Adrenal gland (tissue), 12 donors: ENCODE data around the gene KCND1. TPM values are rescaled to one million over a fixed set of nuclear protein-coding genes. Genes with fewer than 3 reads are reported as not detected.
A peak's percentile ranks its signal among the peaks of the same experiment; 100 is the strongest.

Experiments used
- DNase-seq, 7 donors: peaks; one replicate each; pipeline ENCODE4 v3.0.0-alpha.2; 2019 to 2020
- H3K27ac ChIP-seq, 5 donors: fragments of 200-600 bp; sonication (generic) in 4 of 5; 1 replicate in 3 of 5; 2 replicates in 2 of 5; pipeline versions ENCODE4 v1.5.1 to v1.8.0; 2016 to 2020; ENCODE audit warnings: mild to moderate bottlenecking in 1 of 5
- H3K27me3 ChIP-seq: fragments of 200-600 bp; 2 replicates; pipeline ENCODE4 v1.8.0; 2021
- H3K36me3 ChIP-seq, 2 donors: fragments of 200-600 bp; replicated peaks in 1 of 2; 1 replicate in 1 of 2; 2 replicates in 1 of 2; pipeline versions ENCODE4 v1.5.1 to v1.8.0; 2018 to 2022
- H3K4me1 ChIP-seq, 2 donors: fragments of 200-600 bp; replicated peaks in 1 of 2; 1 replicate in 1 of 2; 2 replicates in 1 of 2; pipeline versions ENCODE4 v1.5.1 to v1.8.0; 2018 to 2021
- H3K4me3 ChIP-seq, 4 donors: fragments of 200-600 bp; sonication (generic) in 3 of 4; one replicate each; pipeline ENCODE4 v1.5.1; 2016 to 2018
- H3K9me3 ChIP-seq, 3 donors: fragments of 200-600 bp; sonication (generic) in 1 of 3; replicated peaks in 1 of 3; 1 replicate in 2 of 3; 2 replicates in 1 of 3; pipeline versions ENCODE4 v1.5.1 to v1.8.0; 2016 to 2021
- POLR2A ChIP-seq, 2 donors: fragments of 450-650 bp; IDR thresholded peaks; one replicate each; pipeline ENCODE4 v1.6.1; 2017; ENCODE audit warnings: antibody characterized with exemption in 2 of 2, mild to moderate bottlenecking in 2 of 2, moderate library complexity in 1 of 2
- WGBS, 4 donors: extraction: QIAGEN DNeasy Blood & Tissue Kit in 2 of 4; methylation state at CpG; one replicate each; pipeline versions ENCODE4 v1.1.5 to v1.1.7; 2013 to 2017; 5-methylcytosine and 5-hydroxymethylcytosine counted together
- intact Hi-C, 2 donors: fragments of 100-400 bp; cut with DNase I; formaldehyde crosslinking; loops; one replicate each; pipeline versions ENCODE4 v1.14.1 to v1.15.0; 2022 to 2023
- polyA plus RNA-seq, 3 donors: library from polyadenylated mRNA; stranded (reverse); fragments of 200-250 nt in 2 of 3; fragments of 350-450 nt in 1 of 3; fragmentation: Illumina TruSeq in 1 of 3; extraction: RNeasy Lipid Tissue Mini Kit (QIAGEN cat#74804) in 1 of 3; gene quantifications; one replicate each; pipeline ENCODE4 v1.2.3, GENCODE V29; 2013 to 2014
- total RNA-seq, 9 donors: library from RNA; depleted of rRNA in 4 of 9; stranded (reverse); fragments of >200 nt in 4 of 9; fragments of 120-200 nt in 1 of 9; fragmentation: NEBNext Ultra II Directional in 1 of 9; extraction: Animal tissue kit (Norgen Biotek cat#: 25700) in 1 of 9; gene quantifications; one replicate each; pipeline versions ENCODE4 v1.1.0 to v1.2.4, GENCODE V29; 2013 to 2023
- TF ChIP-seq, protein P1 (sequence below), 6 experiments: fragments of 450-650 bp in 4 of 6; fragments of 200-600 bp in 2 of 6; sonication (generic) in 1 of 6; IDR thresholded peaks; 1 replicate in 5 of 6; 2 replicates in 1 of 6; pipeline versions ENCODE4 v1.5.1 to v1.8.0; 2016 to 2021; ENCODE audit warnings: antibody characterized with exemption in 6 of 6, mild to moderate bottlenecking in 2 of 6, moderate library complexity in 1 of 6
- donor health status: healthy with polysubstance abuse.
- donor health status: Bipolar disorder and iron deficiency.
- donor health status: DM: yes; HTN: yes; CAD: no.
- donor health status: DM: no; HTN: no; CAD: no.
- donor health status: DM: no; HTN: no; CAD: no.
- donor health status: DM: yes; HTN: yes; CAD: no.

KCND1 gene
- total and polyA plus RNA-seq, 12 donors = 0.22 to 2.4 (median 0.95) TPM

DNA sequence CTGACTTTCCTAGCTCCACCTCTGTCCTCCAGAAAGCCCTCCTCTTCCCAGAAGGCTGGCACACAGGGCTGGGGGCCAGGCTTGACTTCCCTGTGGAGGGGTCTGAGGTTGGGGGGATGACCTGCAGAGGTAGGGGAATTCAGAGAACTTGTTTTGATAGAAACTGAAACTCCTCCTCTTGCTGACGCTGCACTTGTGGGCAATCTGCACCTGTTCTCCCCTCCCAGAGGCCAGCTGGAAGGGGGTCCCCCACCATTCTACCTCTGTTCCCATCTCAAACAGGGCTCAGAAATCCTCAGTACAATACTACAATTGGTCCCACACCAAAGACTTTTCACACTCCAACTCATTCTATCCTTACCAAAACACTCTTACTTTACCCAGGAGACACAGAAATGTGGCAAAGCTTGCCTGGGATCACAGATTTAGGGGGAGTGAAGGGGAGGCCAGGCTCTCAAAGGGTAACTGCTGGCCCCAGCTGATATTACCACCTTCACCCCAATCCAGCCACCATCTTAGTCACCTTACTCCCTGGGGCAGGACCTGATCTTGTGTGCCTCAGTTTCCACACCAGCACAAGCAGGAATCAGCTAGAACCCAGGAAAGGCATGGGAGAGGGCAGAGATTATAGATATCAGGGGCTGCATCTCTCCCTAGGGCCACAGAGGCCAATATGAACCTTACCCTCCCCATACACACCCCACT is 32.8 kb downstream of the KCND1 start:
- Histone ChIP-seq H3K36me3 (peaks cover 0 to 9% of the 10 kb centered on the region in 2 donors), H3K4me3 (no peak overlapping the region), H3K4me1 (peaks cover 0 to 21% of the 10 kb centered on the region in 2 donors), H3K27ac (no peak overlapping the region), H3K9me3 (no peaks in the 10 kb centered on the region), H3K27me3 (no peaks in the 10 kb centered on the region)
- intact Hi-C loops = no loop called here
- WGBS, 4 donors = 50 to 79% (median 63%) methylated on average over 1 of the region's 1 CpG
- no peak for DNase-seq
- TF ChIP-seq, protein P1, sequence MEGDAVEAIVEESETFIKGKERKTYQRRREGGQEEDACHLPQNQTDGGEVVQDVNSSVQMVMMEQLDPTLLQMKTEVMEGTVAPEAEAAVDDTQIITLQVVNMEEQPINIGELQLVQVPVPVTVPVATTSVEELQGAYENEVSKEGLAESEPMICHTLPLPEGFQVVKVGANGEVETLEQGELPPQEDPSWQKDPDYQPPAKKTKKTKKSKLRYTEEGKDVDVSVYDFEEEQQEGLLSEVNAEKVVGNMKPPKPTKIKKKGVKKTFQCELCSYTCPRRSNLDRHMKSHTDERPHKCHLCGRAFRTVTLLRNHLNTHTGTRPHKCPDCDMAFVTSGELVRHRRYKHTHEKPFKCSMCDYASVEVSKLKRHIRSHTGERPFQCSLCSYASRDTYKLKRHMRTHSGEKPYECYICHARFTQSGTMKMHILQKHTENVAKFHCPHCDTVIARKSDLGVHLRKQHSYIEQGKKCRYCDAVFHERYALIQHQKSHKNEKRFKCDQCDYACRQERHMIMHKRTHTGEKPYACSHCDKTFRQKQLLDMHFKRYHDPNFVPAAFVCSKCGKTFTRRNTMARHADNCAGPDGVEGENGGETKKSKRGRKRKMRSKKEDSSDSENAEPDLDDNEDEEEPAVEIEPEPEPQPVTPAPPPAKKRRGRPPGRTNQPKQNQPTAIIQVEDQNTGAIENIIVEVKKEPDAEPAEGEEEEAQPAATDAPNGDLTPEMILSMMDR (IDR thresholded peaks at IDR 0.05) = no peak
- TF ChIP-seq POLR2A (IDR thresholded peaks at IDR 0.05) = no peak

DNA sequence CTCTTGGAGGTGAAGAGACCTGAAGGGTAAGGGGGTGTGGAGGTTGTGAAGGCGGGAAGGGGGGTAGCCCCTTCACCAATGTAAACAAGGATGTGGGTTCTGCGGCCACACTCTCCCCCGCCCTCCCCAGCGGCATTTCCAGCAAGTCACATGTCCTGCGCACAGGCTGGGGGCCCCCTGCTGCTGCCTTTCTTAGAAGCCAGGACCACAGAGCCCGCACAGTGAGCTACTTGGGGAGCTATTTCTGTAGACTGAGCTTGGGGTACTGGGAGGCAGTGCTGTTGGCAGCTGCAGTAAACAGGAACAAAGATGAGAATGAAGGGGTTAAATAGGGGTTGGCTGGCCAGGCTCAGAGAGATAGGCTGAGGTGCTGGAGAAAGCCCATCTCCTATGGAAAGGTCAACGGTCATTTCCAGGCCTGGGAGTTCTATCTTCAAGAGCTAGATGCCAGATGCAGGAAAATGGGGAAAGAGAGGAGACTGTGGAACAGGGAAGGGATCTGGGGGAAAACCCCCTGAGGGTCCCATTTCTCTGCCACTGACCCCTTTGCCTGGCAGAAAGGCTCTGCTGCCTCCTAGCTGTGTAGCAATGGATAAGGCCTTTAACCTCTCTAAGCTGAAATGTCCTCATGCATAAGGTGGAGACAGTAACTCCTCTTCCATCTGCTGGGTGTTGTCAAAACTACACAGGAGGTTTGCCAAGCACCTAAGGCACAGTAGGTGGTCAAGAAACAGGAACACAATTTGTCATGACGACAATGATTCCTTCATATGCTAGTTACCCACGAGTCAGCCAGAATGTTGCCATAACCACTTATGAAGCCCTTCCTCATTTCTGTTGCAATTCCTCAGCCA is 34.4 kb downstream of the KCND1 start:
- no peaks in the 10 kb centered on the region for H3K9me3 ChIP-seq
- H3K27ac ChIP-seq = peak overlapping the region in 2 of 5 donors; percentile 47 to 52
- intact Hi-C loops = no loop called here
- DNase-seq = peak in 1 of 7 donors; percentile 56
- WGBS, 4 donors = 42 to 60% (median 48%) methylated on average over 3 to 9 of the region's 9 CpGs
- TF ChIP-seq, protein P1 (IDR thresholded peaks at IDR 0.05) = no peak
- no peak for TF ChIP-seq POLR2A (IDR thresholded peaks at IDR 0.05)
- H3K27me3 ChIP-seq = no peaks in the 10 kb centered on the region
- H3K4me1 ChIP-seq = peaks cover 0 to 21% of the 10 kb centered on the region in 2 donors
- no peak overlapping the region for H3K4me3 ChIP-seq
- H3K36me3 ChIP-seq = peaks cover 0 to 15% of the 10 kb centered on the region in 2 donors

DNA sequence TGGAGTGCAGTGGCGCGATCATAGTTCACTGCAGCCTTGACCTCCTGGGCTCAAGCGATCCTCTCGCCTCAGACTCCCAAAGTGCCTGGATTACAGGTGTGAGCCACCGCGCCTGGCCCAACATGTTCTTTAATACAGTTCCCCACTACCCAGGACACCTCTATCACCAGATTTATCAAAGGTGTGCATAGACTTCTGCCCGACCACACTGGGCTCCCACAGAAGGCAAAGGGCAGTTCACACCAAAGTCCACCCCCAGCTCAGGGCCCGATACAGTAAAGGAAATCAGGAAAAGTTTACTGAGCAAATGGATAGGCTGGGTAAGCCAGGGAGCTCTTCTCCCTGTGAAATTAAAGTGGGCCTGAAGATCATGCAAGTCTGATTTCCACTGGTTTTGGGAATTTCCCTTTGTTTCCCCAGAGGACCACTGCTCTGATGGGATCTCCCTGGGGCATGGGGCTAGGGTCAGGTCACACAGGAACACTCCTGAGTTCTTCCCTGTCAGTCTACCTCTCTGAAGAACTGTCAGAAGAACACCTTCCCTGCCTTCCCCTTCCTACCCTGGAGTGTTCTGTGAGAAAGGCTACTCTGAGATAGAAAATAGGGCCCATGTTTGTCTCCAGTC is 35.1 kb downstream of the KCND1 start:
- DNase-seq = no peak

More for the DNA sequence above, 35.1 kb downstream of the KCND1 start:
- no peaks in the 10 kb centered on the region for H3K27me3 ChIP-seq
- TF ChIP-seq, protein P1 (IDR thresholded peaks at IDR 0.05) = no peak
- no peak for TF ChIP-seq POLR2A (IDR thresholded peaks at IDR 0.05)
- WGBS, 4 donors = 60 to 83% (median 79%) methylated on average over 4 to 8 of the region's 8 CpGs
- peak overlapping the region in 1 of 5 donors; percentile 52 for H3K27ac ChIP-seq
- no peak overlapping the region for H3K4me3 ChIP-seq
- peaks cover 0 to 17% of the 10 kb centered on the region in 2 donors for H3K4me1 ChIP-seq
- intact Hi-C loops = no loop called here
- H3K36me3 ChIP-seq = peaks cover 0 to 19% of the 10 kb centered on the region in 2 donors
- H3K9me3 ChIP-seq = no peaks in the 10 kb centered on the region
